HepG2 (cell line): ENCODE measurements around the gene CD180. TPM values are rescaled to one million over a fixed set of nuclear protein-coding genes. Genes with fewer than 3 reads are reported as not detected.

Experiments used
- DMAP1 ChIP-seq: IDR thresholded peaks from 2 replicates; pipeline ENCODE4 v1.6.1; 2016
- FOSL1 ChIP-seq: sonication (generic); formaldehyde crosslinking; IDR thresholded peaks from 2 replicates; pipeline ENCODE4 v1.9.0; 2021; ENCODE audit warnings: missing genetic modification reagents, borderline replicate concordance
- FOXK2 ChIP-seq: fragments of 450-650 bp; IDR thresholded peaks from 2 replicates; pipeline ENCODE4 v1.6.1; 2016
- GZF1 ChIP-seq: sonication (generic); formaldehyde crosslinking; IDR thresholded peaks from 2 replicates; pipeline ENCODE4 v1.5.1; 2020; ENCODE audit warnings: mild to moderate bottlenecking, missing genetic modification reagents
- HHEX ChIP-seq: IDR thresholded peaks from 2 replicates; pipeline ENCODE4 v1.6.1; 2016; ENCODE audit warnings: control low read depth
- HMG20A ChIP-seq: IDR thresholded peaks from 2 replicates; pipeline ENCODE4 v1.6.1; 2016; ENCODE audit warnings: borderline replicate concordance
- HNRNPL ChIP-seq: fragments of 200-400 bp; formaldehyde crosslinking; IDR thresholded peaks from 2 replicates; pipeline ENCODE4 v1.6.1; 2017; ENCODE audit warnings: mild to moderate bottlenecking, low read depth, low read length
- ISX ChIP-seq: sonication (generic); formaldehyde crosslinking; conservative IDR thresholded peaks from 2 replicates; pipeline ENCODE4 v1.5.0; 2020; ENCODE audit warnings: missing genetic modification reagents
- KDM4B ChIP-seq: sonication (generic); formaldehyde crosslinking; IDR thresholded peaks from 2 replicates; pipeline ENCODE4 v1.4.0; 2020; ENCODE audit warnings: missing genetic modification reagents
- MBD4 ChIP-seq: IDR thresholded peaks from 2 replicates; pipeline ENCODE4 v1.6.1; 2012; ENCODE audit warnings: low read length, inconsistent platforms, borderline replicate concordance
- MTA1 ChIP-seq: sonication (generic); formaldehyde crosslinking; IDR thresholded peaks from 2 replicates; pipeline ENCODE4 v1.4.0; 2020; ENCODE audit warnings: missing genetic modification reagents, mild to moderate bottlenecking, borderline replicate concordance
- PITX1 ChIP-seq: sonication (generic); formaldehyde crosslinking; IDR thresholded peaks from 2 replicates; pipeline ENCODE4 v1.5.1; 2020; ENCODE audit warnings: mild to moderate bottlenecking, missing genetic modification reagents
- SIX1 ChIP-seq: sonication (generic); formaldehyde crosslinking; IDR thresholded peaks from 2 replicates; pipeline ENCODE4 v1.4.0; 2020; ENCODE audit warnings: missing genetic modification reagents, borderline replicate concordance
- TEAD3 ChIP-seq: optimal IDR thresholded peaks from 2 replicates; pipeline ENCODE3; 2016; ENCODE audit warnings: borderline replicate concordance
- TFAP4 ChIP-seq: sonication (generic); IDR thresholded peaks from 2 replicates; pipeline ENCODE4 v1.6.1; 2016; ENCODE audit warnings: low read depth, borderline replicate concordance
- THAP7 ChIP-seq: sonication (generic); formaldehyde crosslinking; IDR thresholded peaks from 2 replicates; pipeline ENCODE4 v1.8.1; 2023; ENCODE audit warnings: mild to moderate bottlenecking, missing genetic modification reagents
- ZBTB25 ChIP-seq: IDR thresholded peaks from 2 replicates; pipeline ENCODE4 v1.6.1; 2018; ENCODE audit warnings: missing genetic modification reagents
- ZBTB39 ChIP-seq: sonication (generic); formaldehyde crosslinking; IDR thresholded peaks from 2 replicates; pipeline ENCODE4 v1.5.0; 2020; ENCODE audit warnings: missing genetic modification reagents
- ZBTB43 ChIP-seq: sonication (generic); formaldehyde crosslinking; conservative IDR thresholded peaks from 2 replicates; pipeline ENCODE4 v1.4.0; 2020; ENCODE audit warnings: missing genetic modification reagents
- ZFP36L1 ChIP-seq: sonication (generic); formaldehyde crosslinking; IDR thresholded peaks from 2 replicates; pipeline ENCODE4 v1.8.0; 2022; ENCODE audit warnings: mild to moderate bottlenecking, missing genetic modification reagents, moderate library complexity
- ZFP37 ChIP-seq: sonication (generic); formaldehyde crosslinking; IDR thresholded peaks from 2 replicates; pipeline ENCODE4 v1.4.0; 2020; ENCODE audit warnings: missing genetic modification reagents, borderline replicate concordance
- ZNF136 ChIP-seq: sonication (generic); formaldehyde crosslinking; IDR thresholded peaks from 2 replicates; pipeline ENCODE4 v1.8.1; 2022; ENCODE audit warnings: low read depth, mild to moderate bottlenecking, moderate library complexity, missing genetic modification reagents
- ZNF296 ChIP-seq: sonication (generic); formaldehyde crosslinking; conservative IDR thresholded peaks from 2 replicates; pipeline ENCODE4 v1.5.0; 2020; ENCODE audit warnings: mild to moderate bottlenecking, missing genetic modification reagents
- ZNF570 ChIP-seq: sonication (generic); formaldehyde crosslinking; IDR thresholded peaks from 2 replicates; pipeline ENCODE4 v1.4.0; 2020; ENCODE audit warnings: mild to moderate bottlenecking, missing genetic modification reagents, borderline replicate concordance
- ZNF740 ChIP-seq: sonication (generic); formaldehyde crosslinking; IDR thresholded peaks from 2 replicates; pipeline ENCODE4 v1.4.0; 2020; ENCODE audit warnings: missing genetic modification reagents
- polyA plus RNA-seq, 8 experiments: library from polyadenylated mRNA; depleted of rRNA in 3 of 8; stranded (reverse) in 7 of 8; unstranded in 1 of 8; fragments of >200 nt; fragmentation: Illumina TruSeq in 4 of 8; extraction: Trizol in 4 of 8; gene quantifications; 2 replicates each; pipeline versions ENCODE4 v1.2.1 to v1.2.3, GENCODE V29; 2011 to 2016; ENCODE audit warnings: low read depth in 4 of 8, missing spikeins in 1 of 8, mixed read lengths in 1 of 8; ENCODE audit not compliant: insufficient read depth in 1 of 8
- total RNA-seq, 5 experiments: library from RNA; depleted of rRNA; stranded (reverse); fragments of >200 nt; fragmentation: Illumina TruSeq; extraction: Trizol; gene quantifications; 2 replicates each; pipeline ENCODE4 v1.2.3, GENCODE V29; 2016; ENCODE audit warnings: low read depth in 1 of 5

CD180 gene
- total and polyA plus RNA-seq, 2 of the 13 experiments (the other 11 are each of a cell fraction or from before 2014, with no cell fraction given): not detected

- TF ChIP-seq ZNF570 (CRISPR knock-in tag) (no peak), ZBTB43 (CRISPR knock-in tag) (peak; percentile 85), HHEX (peak; percentile 30), ZNF136 (CRISPR knock-in tag) (0 out of 2 replicates have a peak, but pooled peaks have one; percentile 36), ZBTB39 (CRISPR knock-in tag) (no peak), TFAP4 (0 out of 2 replicates have a peak, but pooled peaks have one; percentile 28), SIX1 (peak; percentile 81), ZNF740 (CRISPR knock-in tag) (no peak), FOXK2 (peak; percentile 56; the same call in 1 of the 2 replicates), HMG20A (CRISPR knock-in tag) (peak; percentile 78; the same call in 1 of the 2 replicates), GZF1 (CRISPR knock-in tag) (no peak), ZNF296 (CRISPR knock-in tag) (no peak), ZFP37 (no peak), HNRNPL (no peak), TEAD3 (CRISPR knock-in tag) (peak; percentile 23), MBD4 (0 out of 2 replicates have a peak, but pooled peaks have one; percentile 68), THAP7 (CRISPR knock-in tag) (no peak), FOSL1 (no peak), KDM4B (CRISPR knock-in tag) (no peak), ZBTB25 (CRISPR knock-in tag) (0 out of 2 replicates have a peak, but pooled peaks have one; percentile 17), PITX1 (CRISPR knock-in tag) (peak; percentile 74), ISX (CRISPR knock-in tag) (no peak), ZFP36L1 (0 out of 2 replicates have a peak, but pooled peaks have one; percentile 33), DMAP1 (CRISPR knock-in tag) (peak; percentile 41; the same call in 1 of the 2 replicates), MTA1 (CRISPR knock-in tag) (no peak)
Measured at GRCh38 chr5:67144183-67144639, 52.4 kb downstream of the CD180 start (continued).
